ENCODE data around the gene SOX18.
A peak's percentile ranks its signal among the peaks of the same experiment; 100 is the strongest.

SOX18 gene

GRCh38 chr20:64053841-64054661 is 4.6 kb upstream of the SOX18 start:
- no peak for TF ChIP-seq ZFX (IDR thresholded peaks at IDR 0.05; ENCODE audit: borderline replicate concordance)
- TF ChIP-seq, protein P1, sequence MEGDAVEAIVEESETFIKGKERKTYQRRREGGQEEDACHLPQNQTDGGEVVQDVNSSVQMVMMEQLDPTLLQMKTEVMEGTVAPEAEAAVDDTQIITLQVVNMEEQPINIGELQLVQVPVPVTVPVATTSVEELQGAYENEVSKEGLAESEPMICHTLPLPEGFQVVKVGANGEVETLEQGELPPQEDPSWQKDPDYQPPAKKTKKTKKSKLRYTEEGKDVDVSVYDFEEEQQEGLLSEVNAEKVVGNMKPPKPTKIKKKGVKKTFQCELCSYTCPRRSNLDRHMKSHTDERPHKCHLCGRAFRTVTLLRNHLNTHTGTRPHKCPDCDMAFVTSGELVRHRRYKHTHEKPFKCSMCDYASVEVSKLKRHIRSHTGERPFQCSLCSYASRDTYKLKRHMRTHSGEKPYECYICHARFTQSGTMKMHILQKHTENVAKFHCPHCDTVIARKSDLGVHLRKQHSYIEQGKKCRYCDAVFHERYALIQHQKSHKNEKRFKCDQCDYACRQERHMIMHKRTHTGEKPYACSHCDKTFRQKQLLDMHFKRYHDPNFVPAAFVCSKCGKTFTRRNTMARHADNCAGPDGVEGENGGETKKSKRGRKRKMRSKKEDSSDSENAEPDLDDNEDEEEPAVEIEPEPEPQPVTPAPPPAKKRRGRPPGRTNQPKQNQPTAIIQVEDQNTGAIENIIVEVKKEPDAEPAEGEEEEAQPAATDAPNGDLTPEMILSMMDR (IDR thresholded peaks at IDR 0.05), result peak; percentile 31
- no peak overlapping the region for H3K27ac ChIP-seq

DNA sequence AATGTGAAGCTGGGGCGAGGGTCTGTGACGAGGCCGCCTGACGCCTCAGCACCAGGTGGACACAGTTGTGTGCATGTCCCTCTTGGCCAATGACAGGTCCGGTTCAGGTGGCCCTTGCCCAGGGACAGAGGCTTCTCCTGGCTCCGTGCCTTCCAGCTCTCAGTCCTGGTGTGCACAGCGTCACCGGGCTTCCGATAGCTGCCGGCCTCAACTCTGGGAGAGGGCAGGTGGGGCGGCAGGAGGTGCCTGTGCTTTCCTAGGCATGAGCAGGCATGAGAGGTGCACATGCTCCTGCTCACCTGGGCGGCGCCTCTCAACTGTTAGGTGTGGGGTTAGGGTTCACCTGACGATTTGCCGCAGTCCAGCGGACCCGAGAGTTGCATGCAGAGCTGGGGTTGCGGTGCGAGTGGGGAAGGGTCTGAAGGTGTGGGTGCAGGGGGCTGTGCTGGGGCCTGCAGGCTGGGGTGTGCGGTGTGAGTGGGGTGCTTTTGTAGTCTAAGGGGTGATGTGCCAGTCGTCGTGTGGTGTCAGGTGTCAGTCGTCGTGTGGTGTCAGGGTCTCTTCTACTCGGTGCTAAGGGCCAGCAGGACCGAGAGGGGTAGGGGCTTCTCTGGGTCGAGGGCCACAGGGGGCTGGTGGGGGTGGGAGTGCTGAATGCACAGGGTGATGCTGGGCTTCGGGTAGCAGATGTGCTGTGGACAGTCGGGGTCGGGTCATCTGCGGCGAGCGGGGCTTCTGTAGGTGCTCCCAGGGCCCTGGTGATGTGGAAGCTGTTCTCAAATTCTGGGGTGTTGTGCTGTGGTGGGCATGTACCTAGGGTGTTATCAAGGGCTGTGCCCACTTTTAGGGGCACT is 3.8 kb upstream of the SOX18 start:
- TF ChIP-seq ZFX (IDR thresholded peaks at IDR 0.05; ENCODE audit: borderline replicate concordance), result no peak
- TF ChIP-seq, protein P1 (IDR thresholded peaks at IDR 0.05), result no peak
- no peak overlapping the region for H3K27ac ChIP-seq

- no peak for TF ChIP-seq ZFX (IDR thresholded peaks at IDR 0.05; ENCODE audit: borderline replicate concordance)
- TF ChIP-seq, protein P1 (IDR thresholded peaks at IDR 0.05), result no peak
- no peak overlapping the region for H3K27ac ChIP-seq
Observed at GRCh38 chr20:64052326-64052722, 2.9 kb upstream of the SOX18 start.

- TF ChIP-seq, protein P1 (IDR thresholded peaks at IDR 0.05), result no peak
- TF ChIP-seq ZFX (IDR thresholded peaks at IDR 0.05; ENCODE audit: borderline replicate concordance), result no peak
- no peak overlapping the region for H3K27ac ChIP-seq
Observed at GRCh38 chr20:64051561-64052325, 2.3 kb upstream of the SOX18 start.

- no peak overlapping the region for H3K27ac ChIP-seq
- TF ChIP-seq ZFX (IDR thresholded peaks at IDR 0.05; ENCODE audit: borderline replicate concordance), result no peak
- TF ChIP-seq, protein P1 (IDR thresholded peaks at IDR 0.05), result no peak
Observed at GRCh38 chr20:64051033-64051452, 1.6 kb upstream of the SOX18 start.

DNA sequence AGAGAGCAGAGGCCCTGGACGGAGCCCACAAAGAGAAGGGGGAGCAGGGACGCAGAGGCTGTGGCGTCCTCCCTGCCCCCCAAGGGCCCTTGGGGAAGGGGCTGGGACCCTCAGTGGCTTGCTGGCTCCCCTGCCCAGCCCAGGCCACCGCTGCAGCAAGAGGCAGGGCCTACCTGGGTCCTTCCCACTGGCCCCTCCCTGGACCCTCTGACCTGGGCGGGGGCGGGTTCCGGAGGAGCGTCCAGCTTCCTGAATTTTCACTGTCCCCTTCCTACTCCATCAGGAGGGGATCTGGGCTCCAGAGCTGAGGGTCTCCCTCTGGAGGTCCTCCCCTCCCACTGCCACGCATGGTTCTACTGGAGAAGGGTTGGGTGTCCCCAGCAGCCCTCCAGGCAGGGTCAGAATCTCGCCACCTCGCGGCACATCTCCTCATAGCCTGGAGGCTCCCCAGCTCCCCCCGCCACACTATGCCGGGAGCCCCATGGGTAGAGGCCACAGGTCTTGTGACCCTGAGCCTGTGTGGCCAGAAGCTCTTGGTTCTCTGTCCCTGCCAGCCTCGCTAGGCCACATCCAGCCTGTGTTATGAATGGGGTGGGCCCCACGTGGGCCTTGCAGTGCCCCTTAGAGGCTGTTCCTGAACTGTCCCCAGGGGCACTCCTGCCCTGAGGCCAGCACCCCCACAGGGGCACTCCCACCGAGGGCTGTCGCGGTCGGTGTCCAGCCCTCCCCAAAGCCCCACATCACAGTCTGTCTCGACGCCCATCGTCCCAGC is 1.0 kb upstream of the SOX18 start:
- TF ChIP-seq, protein P1 (IDR thresholded peaks at IDR 0.05), result no peak
- no peak for TF ChIP-seq ZFX (IDR thresholded peaks at IDR 0.05; ENCODE audit: borderline replicate concordance)
- H3K27ac ChIP-seq, result no peak overlapping the region

Data from 22Rv1 (cell line).